ENCODE results near the gene SP1.
"Not testable (repeated sequence)": the region's sequence is repeated elsewhere in the genome, so short reads cannot be mapped to it uniquely, and the experiment has no call there.

SP1 gene

GRCh38 chr12:53358836-53359419 is 21.0 kb upstream of the SP1 start:
- DNase-seq (ENCODE audit: low read depth in 2 of 2): no peak

GRCh38 chr12:53361638-53362037 is 18.3 kb upstream of the SP1 start:
- not testable (repeated sequence) for DNase-seq (ENCODE audit: low read depth in 2 of 2)

- DNase-seq (ENCODE audit: low read depth in 2 of 2): no peak
Observed at GRCh38 chr12:53365245-53365904, 14.6 kb upstream of the SP1 start.

- not testable (repeated sequence) for DNase-seq (ENCODE audit: low read depth in 2 of 2)
Observed at GRCh38 chr12:53373554-53374133, 6.3 kb upstream of the SP1 start.

GRCh38 chr12:53374277-53374676 is 5.7 kb upstream of the SP1 start:
- DNase-seq (ENCODE audit: low read depth in 2 of 2): not testable (repeated sequence)

GRCh38 chr12:53376747-53377146 is 3.2 kb upstream of the SP1 start:
- DNase-seq (ENCODE audit: low read depth in 2 of 2): no peak

- no peak for DNase-seq (ENCODE audit: low read depth in 2 of 2)
Observed at GRCh38 chr12:53378222-53378621, 1.8 kb upstream of the SP1 start.

GRCh38 chr12:53378724-53379388 is 1.1 kb upstream of the SP1 start:
- no peak for DNase-seq (ENCODE audit: low read depth in 2 of 2)

GRCh38 chr12:53379389-53380103 is 430 bp upstream of the SP1 start:
- DNase-seq (ENCODE audit: low read depth in 2 of 2): peak; percentile 100

- DNase-seq (ENCODE audit: low read depth in 2 of 2): no peak
Observed at GRCh38 chr12:53380794-53381730, 1.1 kb downstream of the SP1 start.

- no peak for DNase-seq (ENCODE audit: low read depth in 2 of 2)
Observed at GRCh38 chr12:53381731-53382630, 2.0 kb downstream of the SP1 start.

- no peak for DNase-seq (ENCODE audit: low read depth in 2 of 2)
Observed at GRCh38 chr12:53383258-53383657, 3.3 kb downstream of the SP1 start.

- DNase-seq (ENCODE audit: low read depth in 2 of 2): not testable (repeated sequence)
Observed at GRCh38 chr12:53386381-53386780, 6.4 kb downstream of the SP1 start.

- no peak for DNase-seq (ENCODE audit: low read depth in 2 of 2)
Observed at GRCh38 chr12:53388932-53389331, 9.0 kb downstream of the SP1 start.

- DNase-seq (ENCODE audit: low read depth in 2 of 2): no peak
Observed at GRCh38 chr12:53389702-53390101, 9.7 kb downstream of the SP1 start.

- DNase-seq (ENCODE audit: low read depth in 2 of 2): no peak
Observed at GRCh38 chr12:53391724-53392123, 11.7 kb downstream of the SP1 start.

GRCh38 chr12:53399896-53400295 is 19.9 kb downstream of the SP1 start:
- DNase-seq (ENCODE audit: low read depth in 2 of 2): no peak

GRCh38 chr12:53402351-53402750 is 22.4 kb downstream of the SP1 start:
- not testable (repeated sequence) for DNase-seq (ENCODE audit: low read depth in 2 of 2)

- no peak for DNase-seq (ENCODE audit: low read depth in 2 of 2)
Observed at GRCh38 chr12:53402871-53403270, 22.9 kb downstream of the SP1 start.

GRCh38 chr12:53410951-53411350 is 31.0 kb downstream of the SP1 start:
- DNase-seq (ENCODE audit: low read depth in 2 of 2): no peak
